HG03196 (cell line): ENCODE data around the gene GJB6.
A peak's percentile ranks its signal among the peaks of the same experiment; 100 is the strongest.

Experiments
- ATAC-seq: cut with Tn5 transposase; IDR thresholded peaks from one replicate; pipeline ENCODE4 v1.9.1; 2021; ENCODE audit not compliant: unreplicated experiment

GJB6 gene

GRCh38 chr13:20227730-20228129, 4.4 kb downstream of the GJB6 start:
- ATAC-seq: no peak

- ATAC-seq: no peak
These were observed 4.8 kb downstream of the GJB6 start for GRCh38 chr13:20227288-20227687.

DNA sequence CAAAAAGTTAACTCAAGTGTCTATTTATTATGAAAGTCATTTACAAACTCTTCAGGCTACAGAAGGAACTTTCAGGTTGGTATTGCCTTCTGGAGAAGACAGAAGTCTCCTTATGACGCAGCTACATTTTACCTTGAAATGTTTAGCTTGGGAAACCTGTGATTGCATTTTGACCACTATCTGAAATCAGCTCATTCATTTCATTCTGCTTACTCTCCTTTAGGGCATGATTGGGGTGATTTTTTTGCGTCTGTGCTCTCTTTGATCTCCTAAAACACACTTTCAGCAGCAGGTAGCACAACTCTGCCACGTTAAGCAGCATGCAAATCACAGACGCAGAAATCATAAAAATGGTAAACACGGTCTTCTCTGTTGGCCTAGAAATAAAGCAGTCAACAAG, 9.6 kb downstream of the GJB6 start:
- no peak for ATAC-seq

DNA sequence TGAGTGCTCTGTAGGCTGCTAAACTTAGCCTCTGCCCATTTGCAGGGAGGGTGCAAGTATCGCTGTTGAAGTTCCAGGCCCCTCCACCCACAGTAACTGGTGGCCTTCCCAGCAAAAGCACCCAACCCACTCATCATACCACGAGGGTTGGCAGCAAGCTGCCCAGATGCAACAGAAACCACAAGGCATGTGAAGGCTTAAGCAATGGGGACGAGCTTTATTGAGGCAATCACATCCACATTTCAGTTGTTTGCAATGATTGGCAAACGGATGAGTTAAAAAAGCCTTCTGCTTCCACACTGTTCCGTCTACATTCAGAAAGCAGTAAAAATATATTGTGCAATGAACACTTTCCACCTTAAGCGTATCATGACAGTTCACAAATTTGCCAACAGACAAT, 10.3 kb downstream of the GJB6 start:
- ATAC-seq: no peak

GRCh38 chr13:20219577-20219976, 12.5 kb downstream of the GJB6 start:
- ATAC-seq: peak; percentile 79

DNA sequence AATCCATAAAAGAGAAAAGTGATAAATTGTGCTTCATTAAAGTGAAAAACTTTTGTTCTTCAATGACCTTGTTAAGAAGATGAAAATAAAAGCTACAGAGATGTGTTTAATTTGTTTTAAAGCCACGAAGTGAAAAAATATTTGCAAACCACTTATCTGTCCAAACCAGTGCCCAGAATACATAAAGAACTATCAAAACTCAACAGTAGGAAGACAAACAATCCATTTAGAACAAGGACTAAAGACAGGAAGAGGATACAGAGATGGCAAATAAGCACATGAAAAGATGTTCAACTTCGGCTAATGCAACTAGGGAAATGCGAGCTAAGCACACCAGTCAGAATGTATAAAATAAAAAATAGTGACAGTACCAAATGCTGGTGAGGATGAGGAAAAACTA, 15.0 kb downstream of the GJB6 start:
- ATAC-seq: no peak

GRCh38 chr13:20209948-20210347, 22.2 kb downstream of the GJB6 start:
- no peak for ATAC-seq

GRCh38 chr13:20206698-20207235, 25.4 kb downstream of the GJB6 start:
- ATAC-seq: no peak

- no peak for ATAC-seq
These were observed 25.9 kb downstream of the GJB6 start for GRCh38 chr13:20206065-20206697.

DNA sequence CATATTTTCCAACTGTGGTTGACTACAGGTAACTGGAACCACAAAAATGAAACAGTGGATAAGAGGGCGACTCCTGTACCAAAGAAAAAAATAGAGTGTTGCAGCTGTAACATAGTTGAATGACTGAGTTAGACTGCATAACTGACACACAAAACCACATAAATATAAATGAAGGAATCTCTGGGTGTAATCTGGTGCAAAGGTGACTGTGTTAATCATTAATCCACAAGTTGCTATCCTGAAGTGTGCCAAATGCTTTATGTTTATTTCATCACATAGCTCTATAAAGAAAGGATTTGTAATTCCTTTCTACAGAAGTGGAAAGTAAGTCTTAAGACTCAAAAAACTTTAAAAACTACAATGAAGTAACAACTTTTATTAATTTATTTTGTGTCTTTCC, 33.3 kb downstream of the GJB6 start:
- no peak for ATAC-seq

DNA sequence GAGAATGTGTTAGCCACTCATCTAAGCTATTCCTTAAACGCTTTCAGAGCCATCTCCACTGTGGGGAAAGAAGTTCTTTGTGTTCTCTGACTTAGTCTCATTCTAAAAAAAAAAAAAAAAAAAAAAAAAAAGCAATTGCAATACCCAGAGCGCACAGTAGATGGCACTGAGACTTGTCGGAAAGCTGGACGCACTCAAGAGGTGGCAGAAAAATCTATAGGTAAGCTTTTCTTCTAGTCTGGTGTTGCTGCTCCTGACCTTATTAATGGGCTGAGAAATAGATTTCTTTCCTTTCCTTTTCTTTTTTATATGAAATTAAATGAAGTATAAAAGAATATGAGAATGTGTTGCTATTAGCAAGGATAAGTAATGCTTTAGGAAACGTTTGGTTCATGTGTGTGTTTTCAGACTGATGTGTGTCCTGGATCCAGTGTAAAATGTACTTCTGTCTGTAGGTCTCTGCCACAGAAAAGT, 34.7 kb downstream of the GJB6 start:
- ATAC-seq: no peak

DNA sequence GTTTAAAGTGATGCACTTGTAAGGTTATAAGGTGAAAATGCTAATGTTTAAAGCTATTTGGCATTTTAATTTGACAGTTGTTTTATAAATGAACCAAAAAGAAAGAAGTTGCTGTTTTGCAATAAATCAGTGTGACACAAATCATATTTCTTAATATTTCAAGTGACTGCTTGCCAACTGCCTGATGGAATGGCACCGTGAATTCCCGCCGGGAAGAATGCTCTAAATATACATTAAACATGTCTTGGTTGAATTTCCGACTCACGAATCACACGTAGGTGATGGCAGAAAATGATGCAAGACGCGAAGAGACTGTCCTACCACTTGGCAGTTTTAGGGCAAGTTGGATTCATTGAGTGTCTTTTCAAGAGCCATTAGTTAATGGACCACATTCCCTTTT, 36.3 kb downstream of the GJB6 start:
- ATAC-seq: no peak

- no peak for ATAC-seq
These were observed 38.0 kb downstream of the GJB6 start for GRCh38 chr13:20193907-20194631.

DNA sequence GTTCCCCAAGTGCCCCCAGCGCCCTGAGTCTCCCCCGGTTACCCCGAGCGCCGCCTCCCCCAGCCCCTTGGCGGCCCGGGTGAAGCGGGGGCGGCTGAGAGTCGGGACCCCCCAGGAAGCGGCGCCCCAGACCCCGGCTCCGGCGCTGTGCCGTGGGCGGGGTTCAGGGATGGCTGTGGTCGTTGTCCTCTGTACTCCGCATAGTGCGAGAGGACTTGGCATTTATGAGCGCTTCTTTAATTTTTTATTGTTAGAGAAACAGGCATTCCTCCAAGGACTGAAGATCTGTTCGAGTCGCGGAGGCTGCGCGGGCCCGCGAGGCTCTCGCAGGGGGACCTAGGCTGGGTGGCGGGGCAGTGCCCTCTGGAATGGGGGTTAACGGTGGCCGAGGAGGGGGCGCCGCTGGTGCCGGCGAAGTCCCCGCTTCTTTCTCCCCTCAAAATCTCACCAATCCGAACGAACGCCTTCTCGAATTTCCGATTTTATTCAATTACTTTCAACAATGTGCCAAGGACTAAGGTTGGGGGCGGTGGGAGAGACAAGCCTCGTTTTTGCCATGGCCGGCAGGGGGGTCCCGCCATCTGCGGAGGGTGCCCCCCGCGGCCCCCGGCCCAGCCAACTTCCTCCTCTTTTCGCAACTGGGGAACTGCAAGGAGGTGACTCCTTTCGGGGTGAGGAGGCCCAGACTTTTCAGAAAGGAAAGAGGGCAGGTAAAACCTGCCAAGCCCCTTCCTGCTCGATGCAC, 38.8 kb downstream of the GJB6 start:
- no peak for ATAC-seq

GRCh38 chr13:20192836-20193161, 39.3 kb downstream of the GJB6 start, which contains the start of gene GJB2:
GJB2 (minus strand) TSS chr13:20192938; CDS start chr13:20189581, 3,357 bp downstream.
- ATAC-seq: no peak

DNA sequence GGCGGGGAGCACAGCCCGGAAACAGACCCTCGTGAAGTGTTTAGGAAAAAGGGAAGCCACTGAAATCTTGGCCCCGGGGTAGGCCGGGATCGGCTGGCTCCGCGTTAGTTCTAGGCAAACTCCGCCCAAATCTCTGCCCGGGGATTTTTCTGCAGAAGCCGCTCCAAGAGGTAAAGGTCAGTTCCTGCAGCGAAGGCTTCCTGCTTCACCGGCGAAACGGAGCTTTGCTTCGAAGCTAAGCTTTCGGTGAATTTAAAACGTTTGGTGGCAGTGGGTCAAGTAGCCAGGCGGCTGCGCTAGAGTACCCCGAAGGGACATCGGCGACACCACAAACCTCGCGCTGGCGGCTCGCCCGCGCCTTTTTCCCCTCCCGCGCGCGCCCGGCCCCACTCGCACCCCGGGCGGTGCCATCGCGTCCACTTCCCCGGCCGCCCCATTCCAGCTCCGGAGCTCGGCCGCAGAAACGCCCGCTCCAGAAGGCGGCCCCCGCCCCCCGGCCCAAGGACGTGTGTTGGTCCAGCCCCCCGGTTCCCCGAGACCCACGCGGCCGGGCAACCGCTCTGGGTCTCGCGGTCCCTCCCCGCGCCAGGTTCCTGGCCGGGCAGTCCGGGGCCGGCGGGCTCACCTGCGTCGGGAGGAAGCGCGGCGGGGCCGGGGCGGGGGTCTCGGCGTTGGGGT, 39.8 kb downstream of the GJB6 start:
- ATAC-seq: no peak

DNA sequence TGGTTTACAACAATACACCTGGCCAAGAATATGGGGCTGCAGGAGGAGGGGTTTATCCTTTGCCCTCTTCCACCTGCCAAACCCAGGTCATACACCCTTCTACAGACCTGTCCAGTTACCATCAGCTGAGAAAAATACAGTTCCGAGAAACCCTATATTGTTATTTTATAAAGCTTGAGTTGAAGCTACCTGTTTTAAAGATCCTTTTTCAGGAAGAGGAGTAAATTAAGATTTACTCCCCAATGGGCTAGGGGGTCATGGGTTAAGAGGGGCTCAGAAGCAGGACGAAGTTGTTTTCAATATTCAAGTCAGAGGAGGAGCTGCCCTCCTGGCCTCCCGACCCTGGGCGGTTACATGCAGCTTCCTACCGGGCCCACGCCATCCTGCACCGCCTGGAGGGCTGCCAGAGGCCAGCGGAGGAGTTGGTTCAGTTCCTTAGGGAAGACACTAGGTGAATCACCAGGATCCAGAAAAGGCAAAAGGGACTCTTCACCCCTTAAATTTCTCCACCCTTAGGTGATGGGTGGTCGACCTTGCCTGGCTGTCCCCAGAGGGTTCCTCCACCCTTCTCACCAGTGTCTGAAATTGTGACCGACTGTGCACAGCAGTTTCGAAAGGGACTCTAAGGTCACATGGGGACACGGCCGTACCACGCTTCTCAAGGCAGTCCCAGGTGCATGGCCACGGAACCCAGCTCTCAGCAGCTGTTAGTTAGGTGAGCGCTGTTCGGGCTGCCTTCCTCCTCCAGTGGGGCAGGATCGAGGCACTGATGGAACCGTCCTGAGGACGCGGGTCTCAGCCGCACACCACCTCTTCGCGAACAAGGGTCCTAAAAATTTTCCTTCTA, 40.6 kb downstream of the GJB6 start:
- no peak for ATAC-seq

DNA sequence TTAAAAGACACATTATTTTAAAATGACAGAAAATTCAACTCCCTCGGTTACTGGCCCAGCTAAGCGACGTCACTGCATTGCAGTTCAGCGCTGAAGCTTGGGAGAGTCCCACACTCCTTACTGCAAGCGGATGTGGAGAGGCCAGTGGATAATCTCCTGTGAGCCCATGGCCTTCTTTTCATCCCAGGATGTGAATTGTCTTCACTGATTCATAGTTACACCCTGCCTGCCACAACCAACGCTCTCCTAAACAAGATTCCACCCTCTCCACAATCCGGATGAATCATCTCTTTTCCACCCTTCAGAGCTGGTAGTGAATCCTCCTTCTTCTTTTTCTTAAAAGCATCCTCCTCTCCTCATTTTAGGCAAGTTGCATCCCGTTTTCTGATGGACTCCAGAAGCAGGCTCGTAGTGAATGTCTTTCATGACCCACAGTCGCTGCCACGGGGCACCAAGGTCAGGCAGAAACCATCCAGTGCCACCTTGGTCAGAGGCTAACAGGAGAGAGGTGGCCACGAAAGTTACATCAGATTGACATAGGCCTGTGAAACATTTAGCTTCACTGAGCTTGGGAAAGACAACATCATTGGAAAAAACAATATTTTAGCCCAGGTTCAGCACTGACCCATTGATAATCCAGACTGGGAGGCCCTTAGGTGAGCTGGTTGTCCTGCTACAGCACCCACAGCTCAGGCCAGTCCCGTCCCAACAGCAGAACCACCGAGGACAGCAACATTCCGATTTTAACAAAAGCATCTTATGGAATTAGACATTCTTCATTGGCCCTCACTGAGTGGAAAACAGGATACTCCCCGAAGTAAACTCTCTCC, 41.4 kb downstream of the GJB6 start:
- ATAC-seq: no peak

DNA sequence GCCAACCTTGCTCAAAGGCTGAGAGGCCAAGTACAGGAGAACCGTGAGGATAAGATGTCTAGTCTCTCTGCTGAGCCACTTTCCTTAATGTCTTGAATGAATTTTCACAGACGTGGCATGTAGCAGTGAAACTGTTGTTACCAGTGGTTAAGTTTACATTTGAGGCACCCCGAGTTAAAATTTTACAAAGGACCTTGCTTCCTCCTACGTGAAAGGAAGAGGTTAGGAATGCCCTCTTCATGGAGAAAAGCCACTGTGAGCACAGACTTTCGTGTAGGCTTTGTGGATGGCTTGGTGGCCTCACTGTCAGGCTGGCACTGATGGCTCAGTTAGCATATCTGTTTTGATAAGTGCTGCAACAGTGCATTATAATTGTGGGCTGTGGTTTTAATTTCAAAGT, 42.0 kb downstream of the GJB6 start:
- ATAC-seq: no peak
